GM18502 (cell line): ENCODE results near the gene CDH9.

Source experiments
- ATAC-seq: cut with Tn5 transposase; IDR thresholded peaks from one replicate; pipeline ENCODE4 v1.9.1; 2021; ENCODE audit warnings: mild to moderate bottlenecking; ENCODE audit not compliant: unreplicated experiment, poor library complexity

The CDH9 gene, protein sequence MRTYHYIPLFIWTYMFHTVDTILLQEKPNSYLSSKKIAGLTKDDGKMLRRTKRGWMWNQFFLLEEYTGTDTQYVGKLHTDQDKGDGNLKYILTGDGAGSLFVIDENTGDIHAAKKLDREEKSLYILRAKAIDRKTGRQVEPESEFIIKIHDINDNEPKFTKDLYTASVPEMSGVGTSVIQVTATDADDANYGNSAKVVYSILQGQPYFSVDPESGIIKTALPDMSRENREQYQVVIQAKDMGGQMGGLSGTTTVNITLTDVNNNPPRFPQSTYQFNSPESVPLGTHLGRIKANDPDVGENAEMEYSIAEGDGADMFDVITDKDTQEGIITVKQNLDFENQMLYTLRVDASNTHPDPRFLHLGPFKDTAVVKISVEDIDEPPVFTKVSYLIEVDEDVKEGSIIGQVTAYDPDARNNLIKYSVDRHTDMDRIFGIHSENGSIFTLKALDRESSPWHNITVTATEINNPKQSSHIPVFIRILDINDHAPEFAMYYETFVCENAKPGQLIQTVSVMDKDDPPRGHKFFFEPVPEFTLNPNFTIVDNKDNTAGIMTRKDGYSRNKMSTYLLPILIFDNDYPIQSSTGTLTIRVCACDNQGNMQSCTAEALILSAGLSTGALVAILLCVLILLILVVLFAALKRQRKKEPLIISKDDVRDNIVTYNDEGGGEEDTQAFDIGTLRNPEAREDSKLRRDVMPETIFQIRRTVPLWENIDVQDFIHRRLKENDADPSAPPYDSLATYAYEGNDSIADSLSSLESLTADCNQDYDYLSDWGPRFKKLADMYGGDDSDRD

DNA sequence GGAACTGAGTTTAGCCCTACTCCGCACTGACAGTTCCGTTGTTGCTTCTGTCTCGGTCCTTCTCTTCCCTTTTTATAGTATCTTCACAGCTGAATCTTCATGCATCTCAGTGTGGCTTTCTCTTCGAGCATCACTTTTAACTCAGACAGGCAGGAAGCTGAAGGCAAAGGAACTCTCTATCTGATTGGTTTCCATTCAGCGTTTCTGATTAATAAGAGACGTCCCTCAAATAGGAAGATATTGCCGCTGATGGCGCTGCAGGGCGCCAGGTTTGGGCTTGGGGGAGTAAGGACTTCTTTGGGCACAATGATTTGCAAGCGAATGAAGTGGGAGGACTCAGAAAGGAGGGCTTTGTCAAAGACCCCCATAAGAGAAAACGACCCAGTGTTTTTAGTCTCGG is at the start of gene CDH9:
Gene CDH9, minus strand, starts transcription at position 111 of the 400 bp plus-strand sequence. CDS start 50,253 bp downstream, outside the sequence.
- no peak for ATAC-seq

DNA sequence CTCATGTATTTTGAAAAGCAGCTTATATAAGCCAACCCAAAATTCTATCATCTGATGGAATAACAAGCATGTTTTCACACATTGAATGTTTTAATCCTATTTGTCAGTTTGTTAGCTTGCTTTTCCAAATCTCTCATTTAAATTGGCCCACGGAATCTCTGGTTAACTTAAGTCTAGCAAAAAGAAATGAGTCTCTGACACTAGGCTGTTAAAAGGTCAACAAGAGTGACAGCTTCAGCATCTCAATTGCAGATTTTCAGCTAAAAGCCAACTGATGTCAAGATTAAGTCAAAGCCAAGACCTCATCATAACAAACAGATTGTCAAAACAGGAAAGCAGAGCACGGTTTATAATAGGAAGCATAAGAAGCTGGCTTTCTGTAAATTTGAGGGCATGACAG is 49.4 kb upstream of the CDH9 start:
- no peak for ATAC-seq

DNA sequence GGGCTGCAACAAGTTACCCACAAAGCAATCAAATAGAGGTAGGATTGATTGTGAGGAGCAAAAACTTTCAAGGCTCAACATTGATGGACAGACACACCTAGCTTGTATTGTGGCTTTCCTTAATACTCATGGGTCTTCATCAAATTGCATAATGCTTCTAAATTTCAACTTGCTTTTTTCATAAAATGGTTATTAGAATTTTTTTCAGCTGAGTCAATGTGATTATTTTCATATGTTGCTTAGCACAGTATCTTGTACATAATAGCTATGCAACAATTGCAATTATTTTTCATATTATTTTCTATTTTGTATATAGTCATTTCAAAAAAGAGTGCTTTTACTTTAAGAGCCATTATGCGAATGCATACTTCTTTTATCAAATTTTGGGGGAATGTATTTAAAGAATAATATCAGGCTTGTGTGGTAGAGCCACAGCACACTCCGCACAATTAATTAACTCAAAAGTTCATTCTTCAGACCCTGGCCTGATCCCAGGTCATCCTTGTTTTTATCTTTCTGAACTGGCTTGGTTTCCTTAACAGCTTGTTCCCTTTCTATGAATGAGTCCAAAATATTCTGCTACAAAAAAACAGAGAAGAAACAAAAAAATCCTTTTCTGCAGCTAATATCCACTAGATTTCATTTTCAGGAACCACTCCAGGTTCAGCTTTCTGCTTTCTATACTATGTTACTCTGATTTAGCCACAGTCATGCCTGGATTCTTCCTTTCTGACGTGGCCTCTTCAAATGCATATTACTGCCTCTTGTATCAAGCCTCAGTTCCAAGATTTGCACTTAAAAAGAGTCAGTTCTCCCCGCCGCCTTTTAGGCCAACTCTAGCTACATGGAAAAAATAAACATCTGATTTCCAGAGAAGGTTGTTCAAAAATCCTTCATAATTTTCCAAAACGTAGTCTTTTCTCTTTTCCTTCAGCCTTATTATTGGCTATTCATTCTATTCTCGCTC is 45.3 kb upstream of the CDH9 start:
- no peak for ATAC-seq

DNA sequence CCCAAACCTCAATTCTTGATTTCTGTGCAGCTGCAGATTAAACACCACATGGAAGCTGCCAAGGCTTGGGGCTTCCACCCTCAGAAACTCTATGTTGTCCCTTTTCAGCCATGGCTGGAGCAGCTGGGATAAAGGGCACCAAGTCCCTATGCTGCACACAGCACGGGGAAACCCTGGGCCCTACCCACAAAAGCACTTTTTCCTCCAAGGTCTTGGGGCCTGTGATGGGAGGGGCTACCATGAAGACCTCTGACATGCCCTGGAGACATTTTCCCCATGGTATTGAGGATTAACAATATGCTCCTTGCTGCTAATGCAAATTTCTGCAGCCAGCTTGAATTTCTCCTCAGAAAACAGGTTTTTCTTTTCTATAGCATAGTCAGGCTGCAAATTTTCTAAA is 41.8 kb upstream of the CDH9 start:
- no peak for ATAC-seq

DNA sequence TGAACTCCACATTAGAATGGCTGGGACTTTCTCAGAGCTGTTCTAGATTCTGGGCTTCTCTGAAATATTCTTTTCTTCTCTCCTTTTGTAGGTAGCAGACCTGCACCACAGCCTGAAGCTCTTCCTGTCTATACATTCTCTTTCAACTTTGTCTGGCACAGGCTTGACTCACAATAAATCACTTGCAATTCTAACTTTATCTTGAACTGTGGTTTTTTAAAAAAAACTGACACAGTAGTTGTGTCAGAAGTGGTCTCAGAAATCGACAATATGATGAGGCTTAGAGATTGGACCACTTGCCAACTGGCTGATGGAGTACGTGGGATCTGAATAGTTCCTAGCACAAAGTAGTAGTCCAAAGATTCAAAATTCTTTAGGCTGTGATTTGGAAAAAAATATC is 24.1 kb upstream of the CDH9 start:
- ATAC-seq = no peak

DNA sequence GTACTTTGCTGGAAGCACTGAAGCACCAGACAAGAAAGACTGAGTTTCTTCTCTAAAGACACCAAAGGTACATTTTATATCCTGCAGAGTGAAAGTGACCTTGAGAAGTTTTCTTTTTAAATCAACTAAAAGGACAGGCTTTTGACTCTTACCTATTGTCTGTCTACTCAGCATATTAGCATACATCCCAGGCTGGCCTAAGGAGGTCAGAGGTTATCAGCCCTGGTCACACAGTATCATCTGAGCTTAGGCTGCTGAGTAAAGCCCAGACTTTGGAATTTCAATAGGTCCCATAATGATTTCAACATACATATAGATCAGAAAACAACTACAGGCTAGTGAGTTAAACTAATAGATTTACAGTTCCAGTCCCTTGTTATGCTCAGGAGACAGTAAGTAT is 10.1 kb upstream of the CDH9 start:
- no peak for ATAC-seq

DNA sequence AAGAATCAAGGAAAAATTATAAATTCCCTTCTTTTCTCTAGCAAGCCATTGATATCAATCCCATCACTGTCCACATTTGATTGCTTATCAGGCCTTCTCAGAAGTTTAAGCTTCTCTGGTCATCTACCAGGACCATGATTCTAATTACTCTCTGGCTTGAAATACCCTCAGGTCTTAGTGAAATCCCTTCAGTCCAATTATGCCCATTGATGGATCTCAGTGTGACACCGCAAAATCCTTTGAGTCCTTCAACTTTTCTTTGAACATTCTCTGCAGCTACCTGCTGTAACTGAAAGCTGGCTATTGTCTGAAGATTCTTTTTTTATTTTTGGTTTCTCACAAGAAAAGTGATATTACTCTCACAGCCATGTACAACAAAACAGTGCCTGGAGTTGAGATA is 3.0 kb upstream of the CDH9 start:
- no peak for ATAC-seq

DNA sequence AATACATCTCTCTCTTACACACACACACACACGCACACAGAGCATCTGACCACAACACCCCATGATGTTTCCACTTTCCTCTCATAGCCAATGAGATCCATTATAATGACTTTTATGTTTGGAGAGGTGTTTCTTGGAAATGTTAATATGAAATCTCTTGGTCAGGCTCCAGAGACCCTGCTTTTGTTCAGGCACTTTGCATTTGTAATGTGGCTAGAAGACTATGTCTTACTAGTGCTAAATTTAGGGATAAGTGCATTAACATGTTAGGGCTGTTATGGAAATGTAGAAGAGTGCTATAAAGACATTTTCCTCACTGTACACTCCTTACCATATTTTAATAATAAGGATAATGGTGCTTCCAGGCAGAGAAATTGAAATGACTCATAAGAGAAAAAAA is 3.8 kb downstream of the CDH9 start:
- no peak for ATAC-seq

DNA sequence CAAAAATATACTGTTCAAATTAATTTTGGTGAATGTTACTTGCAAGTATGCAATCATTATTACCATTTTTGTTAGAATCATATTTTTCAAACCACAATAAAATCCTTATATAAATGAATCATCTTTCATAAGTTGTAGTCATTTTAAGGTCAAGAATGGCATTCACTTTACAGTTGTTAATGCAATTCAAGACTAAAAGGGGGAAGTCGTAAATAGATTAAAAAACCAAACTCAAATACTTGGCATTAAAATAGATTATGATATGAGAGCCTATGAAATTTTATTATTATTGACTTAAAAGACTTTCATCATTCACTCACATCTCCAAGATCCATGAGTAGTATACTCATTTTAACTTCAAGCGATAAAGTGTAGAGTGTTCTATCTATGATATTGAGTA is 11.6 kb downstream of the CDH9 start:
- ATAC-seq = no peak

DNA sequence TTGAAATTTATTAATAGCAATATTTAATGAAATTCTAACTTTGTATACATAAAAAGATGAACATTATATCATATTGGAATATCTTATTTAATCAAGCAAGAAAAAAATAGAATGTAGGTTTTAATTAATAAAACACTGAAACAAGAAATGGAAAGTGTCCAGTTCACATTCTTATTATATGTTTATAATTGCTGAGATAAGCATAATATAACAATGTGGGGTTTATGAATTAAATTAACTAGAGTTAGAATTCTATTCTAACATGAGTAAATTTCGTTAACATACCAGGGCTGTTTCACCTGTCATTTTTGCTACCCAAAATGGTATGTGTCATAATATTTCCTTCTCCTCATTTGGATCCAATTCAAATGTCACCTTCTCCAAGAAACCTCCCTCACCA is 12.3 kb downstream of the CDH9 start:
- no peak for ATAC-seq

DNA sequence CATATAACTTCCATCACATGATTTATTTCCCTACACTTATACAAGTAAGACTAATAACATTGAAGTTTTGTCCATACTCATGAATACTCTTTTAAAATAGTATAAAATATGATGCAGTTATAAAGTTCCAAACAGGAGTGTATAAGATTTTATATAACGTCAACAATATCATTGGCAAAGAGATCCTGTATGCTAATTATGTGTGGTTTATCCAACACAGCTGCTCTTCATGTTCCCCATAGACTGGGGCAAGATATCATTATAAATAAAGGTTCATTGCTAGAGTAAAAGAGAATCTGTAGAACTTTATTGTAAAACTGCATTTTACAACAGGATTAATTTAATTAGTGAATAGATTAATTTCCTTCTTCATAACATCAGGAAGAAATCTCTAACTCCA is 16.9 kb downstream of the CDH9 start:
- ATAC-seq = no peak

DNA sequence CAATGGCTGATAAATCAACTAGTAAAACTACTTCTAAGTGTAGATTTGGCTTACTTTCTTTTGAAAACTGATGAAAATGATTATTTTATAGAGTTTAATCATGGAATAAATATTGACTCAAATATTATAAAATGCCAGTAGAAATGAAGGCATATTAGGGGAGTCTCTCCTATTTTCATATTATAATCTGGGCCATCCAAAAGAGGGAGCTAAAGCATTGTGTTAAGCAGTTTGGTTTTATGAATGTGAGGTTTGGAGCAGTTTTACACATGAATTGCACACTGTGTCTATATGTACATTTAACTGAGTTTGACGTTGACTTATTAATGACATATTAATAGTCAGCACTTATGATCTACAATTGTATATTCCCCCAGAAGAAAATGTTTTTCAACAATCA is 17.4 kb downstream of the CDH9 start:
- no peak for ATAC-seq

DNA sequence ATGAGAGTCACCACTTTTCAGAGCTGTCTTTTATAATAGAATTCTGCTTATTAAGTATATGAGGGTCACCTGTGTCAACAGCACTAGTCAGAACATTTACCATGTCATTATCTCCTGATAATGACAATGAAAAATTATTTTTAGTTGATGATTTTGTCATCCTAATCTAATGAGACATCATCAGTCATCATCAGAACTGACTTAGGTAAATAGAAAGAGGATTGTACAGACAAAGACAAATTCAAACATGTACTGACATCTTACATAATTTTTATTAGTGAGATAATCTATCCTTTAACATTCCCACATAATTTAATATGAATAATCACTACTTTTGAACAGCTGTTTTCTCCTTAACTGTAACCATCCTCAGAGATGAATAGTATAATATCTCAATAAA is 22.6 kb downstream of the CDH9 start:
- ATAC-seq = no peak

DNA sequence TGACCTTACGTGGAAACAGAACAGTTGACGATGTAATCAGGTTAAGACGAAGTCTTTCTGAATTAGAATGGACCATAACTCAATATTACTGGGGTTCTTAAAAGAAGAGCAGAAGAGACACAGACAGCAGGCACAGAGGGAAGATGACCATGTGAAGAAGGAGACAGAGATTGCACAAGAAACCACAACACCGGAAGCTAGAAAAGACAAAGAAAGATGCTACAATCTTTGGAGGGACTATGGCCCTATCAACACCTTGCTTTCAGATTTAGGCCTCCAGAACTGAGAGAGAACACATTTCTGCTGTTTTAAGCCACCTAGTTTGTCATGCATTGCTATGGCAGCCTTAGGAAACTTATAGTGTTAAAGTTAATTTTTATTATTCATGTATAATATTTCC is 27.1 kb downstream of the CDH9 start:
- no peak for ATAC-seq

DNA sequence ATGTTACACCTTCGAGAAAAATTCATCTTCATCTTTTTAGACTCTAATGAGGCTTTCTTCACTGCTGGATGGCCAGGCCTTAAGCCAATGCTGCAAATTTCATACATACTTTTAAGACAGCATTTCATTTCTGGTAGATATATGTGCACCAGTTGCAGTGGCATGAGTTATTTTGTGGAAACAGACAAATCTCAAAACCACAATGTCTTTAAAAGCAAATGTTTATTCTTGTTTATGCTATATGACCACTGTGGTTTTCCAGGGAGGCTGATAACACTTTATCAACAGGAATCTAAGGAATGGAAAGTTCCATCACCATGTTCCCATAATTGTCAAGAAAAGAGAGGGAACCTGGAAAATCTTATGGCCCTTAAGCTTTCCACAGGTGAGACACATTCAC is 27.7 kb downstream of the CDH9 start:
- ATAC-seq = no peak

DNA sequence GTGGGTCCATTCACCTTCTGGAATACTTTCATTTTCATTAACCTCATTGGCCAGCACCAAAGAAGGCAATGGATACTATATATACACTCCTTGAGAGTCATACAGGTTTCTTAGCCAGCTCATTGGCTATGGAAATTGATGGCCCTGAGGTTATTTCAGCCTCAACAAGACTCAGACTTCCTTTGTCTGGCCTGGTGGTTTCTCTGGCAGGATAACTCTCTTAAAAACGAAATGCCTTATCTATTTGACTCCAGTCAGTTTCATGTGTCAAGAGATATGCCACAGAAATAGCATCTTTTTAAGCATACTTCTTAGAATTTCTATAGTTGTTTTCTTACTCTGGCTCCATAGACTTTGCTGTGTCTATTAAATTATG is 28.9 kb downstream of the CDH9 start:
- no peak for ATAC-seq

DNA sequence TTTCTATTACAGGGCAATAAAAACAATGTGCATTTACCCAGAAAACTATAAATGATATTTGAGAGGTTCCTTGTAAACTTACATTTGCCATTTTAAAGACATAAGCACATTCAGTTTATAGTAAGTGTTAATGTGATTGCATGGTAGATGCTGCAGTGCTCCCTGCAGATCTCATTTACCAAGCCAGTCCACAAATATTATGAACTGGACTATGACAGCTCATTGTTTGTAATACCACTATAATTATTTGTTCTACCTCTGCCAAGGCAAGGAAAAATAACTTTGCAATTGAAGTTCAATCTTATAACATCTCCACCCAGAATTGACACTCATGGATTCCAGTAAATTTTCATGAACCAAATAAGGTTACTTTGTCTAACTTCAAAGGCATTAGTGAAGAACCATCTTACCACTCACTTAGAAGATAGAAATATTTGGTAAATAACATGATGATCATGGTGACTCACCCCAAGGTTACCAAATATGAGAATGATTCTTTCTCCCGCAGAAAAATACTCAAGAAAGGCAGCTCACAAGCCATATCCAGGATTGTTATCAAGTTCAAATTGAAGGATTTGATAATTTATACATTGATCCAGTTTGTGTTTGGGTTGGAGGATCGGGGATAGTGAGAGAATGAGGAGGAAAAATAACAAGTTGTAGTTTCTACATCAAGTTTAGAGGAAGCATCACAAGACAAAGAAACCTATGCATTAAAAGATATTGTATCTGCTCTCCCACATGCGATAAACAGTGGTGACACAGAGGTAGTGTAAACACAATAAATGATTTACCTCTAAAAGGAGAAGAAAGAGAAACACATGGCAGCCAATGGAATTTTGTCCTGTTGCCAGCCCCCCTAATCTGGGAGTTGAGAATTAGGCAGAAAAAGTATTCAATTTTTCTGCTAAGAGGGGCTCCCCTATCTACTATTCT is 29.5 kb downstream of the CDH9 start:
- no peak for ATAC-seq

DNA sequence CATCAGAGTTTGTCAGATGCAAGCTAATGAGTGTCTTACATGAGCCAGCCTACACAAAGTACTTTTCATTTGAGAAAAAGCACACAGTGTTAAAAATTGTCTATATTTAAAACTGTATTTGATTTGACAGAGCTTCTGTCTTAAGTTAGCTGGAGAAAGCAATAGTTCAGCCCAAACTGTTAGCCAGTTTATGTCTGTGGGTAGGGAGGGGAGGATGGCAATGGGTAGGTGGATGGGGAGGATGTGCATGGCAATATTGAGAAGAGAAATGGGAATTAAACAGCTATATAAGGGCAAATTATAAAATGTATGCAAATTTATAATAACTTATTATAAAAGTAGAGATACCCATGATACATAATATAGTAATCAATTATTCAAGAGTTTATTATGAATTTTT is 31.3 kb downstream of the CDH9 start:
- no peak for ATAC-seq

DNA sequence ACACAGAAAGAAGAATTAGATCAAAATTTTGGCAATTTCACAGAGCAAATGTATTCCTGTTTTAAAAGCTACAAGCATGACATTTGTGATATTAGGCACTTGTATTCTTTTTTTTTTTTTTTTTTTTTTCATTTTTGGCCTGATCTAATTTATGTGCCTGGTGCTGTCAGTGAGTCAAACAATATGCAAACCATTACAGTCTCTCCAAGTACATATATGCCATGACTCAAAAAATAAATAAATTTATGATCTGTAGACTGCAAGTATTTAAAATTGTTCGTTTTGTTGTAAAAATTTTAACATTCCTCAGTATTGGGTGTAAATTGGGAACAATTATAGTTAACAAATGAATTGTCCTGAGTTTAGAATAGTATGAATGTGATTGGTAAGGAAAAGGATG is 51.4 kb downstream of the CDH9 start:
- no peak for ATAC-seq

DNA sequence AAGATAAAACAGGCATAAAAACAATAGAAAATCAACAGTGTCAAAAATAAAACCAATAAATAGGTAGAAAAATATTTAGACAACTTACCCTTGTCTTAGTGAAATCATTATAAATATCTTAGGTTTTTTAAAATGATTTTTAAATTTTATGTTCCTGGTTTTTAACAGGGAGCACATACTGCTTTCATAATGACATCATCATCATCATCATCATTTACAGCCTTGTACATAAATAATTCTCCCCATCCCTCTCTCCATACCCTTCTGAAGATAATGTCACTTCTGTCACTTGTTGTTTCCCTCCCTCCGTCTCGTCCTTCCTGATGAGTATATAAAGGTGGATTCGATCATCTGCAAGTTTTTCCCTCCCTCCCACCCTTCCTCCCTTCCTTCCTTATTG is 56.6 kb downstream of the CDH9 start:
- ATAC-seq = no peak
